Panc1 (cell line): Measurements from ENCODE around the gene FIG4.

Experiments
- POLR2AphosphoS5 ChIP-seq: IDR thresholded peaks from 2 replicates; pipeline ENCODE4 v1.6.1; 2012; ENCODE audit warnings: mild to moderate bottlenecking, low read depth, low read length, moderate library complexity
- TCF7L2 ChIP-seq: IDR thresholded peaks from 2 replicates; pipeline ENCODE4 v1.6.1; 2011; ENCODE audit warnings: mild to moderate bottlenecking, low read depth, low read length, inconsistent platforms
- TF ChIP-seq, protein P1 (sequence below): fragments of 450-650 bp; IDR thresholded peaks from 2 replicates; pipeline ENCODE4 v1.5.1; 2017; ENCODE audit warnings: mild to moderate bottlenecking

DNA sequence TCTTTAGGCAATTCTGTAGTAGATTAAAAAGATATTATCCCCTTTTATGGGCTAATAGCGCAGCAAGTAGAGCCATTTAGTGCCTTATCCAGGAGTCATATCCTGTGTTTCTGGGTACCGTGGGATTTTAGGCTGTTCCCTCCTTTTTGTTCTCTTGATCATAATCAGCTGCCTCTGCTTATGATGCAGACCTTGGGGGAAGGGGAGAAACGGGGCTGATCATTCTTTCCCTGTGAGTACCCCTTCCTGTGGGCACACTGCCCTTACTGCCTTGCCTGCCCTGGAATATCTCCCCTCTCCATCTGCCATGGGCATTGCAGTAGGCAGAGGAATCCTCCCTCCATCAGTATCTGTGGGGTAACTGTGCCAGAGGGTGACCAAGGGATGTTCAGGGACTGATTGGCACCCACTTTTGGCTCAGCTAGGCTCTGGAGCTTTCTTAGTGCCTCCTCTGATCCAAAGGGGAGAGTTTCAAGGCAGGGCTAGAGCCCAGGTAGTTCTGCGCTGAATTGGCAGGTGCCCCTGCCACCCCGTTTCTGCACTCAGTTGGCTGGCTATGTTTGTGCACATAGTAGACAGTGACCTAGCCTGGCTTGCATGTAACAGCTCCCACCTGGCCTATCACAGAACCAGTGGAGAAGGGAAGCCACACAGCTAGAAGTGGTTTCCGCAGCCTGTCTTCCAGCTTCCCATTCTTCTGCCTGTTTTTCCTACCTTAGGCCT lies 103.3 kb downstream of the FIG4 start:
- no peak for TF ChIP-seq POLR2AphosphoS5
- TF ChIP-seq, protein P1, sequence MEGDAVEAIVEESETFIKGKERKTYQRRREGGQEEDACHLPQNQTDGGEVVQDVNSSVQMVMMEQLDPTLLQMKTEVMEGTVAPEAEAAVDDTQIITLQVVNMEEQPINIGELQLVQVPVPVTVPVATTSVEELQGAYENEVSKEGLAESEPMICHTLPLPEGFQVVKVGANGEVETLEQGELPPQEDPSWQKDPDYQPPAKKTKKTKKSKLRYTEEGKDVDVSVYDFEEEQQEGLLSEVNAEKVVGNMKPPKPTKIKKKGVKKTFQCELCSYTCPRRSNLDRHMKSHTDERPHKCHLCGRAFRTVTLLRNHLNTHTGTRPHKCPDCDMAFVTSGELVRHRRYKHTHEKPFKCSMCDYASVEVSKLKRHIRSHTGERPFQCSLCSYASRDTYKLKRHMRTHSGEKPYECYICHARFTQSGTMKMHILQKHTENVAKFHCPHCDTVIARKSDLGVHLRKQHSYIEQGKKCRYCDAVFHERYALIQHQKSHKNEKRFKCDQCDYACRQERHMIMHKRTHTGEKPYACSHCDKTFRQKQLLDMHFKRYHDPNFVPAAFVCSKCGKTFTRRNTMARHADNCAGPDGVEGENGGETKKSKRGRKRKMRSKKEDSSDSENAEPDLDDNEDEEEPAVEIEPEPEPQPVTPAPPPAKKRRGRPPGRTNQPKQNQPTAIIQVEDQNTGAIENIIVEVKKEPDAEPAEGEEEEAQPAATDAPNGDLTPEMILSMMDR = no peak
- no peak for TF ChIP-seq TCF7L2
